Hematopoietic multipotent progenitor cell treated with erythropoietin and hydrocortisone succinate and interleukin-3 and kit ligand, for 4 days (in vitro differentiated cells): ENCODE data around the gene DAO.
"Not testable (repeated sequence)": the region's sequence is repeated elsewhere in the genome, so short reads cannot be mapped to it uniquely, and the experiment has no call there.

Experiments used
- DNase-seq: peaks from one replicate; pipeline ENCODE4 v3.0.0-alpha.2; 2015

DAO gene

GRCh38 chr12:108879615-108880254, at the start of gene DAO:
Gene DAO (plus strand): TSS chr12:108880092. CDS start chr12:108885007, 4,915 bp downstream.
- DNase-seq: no peak

DNA sequence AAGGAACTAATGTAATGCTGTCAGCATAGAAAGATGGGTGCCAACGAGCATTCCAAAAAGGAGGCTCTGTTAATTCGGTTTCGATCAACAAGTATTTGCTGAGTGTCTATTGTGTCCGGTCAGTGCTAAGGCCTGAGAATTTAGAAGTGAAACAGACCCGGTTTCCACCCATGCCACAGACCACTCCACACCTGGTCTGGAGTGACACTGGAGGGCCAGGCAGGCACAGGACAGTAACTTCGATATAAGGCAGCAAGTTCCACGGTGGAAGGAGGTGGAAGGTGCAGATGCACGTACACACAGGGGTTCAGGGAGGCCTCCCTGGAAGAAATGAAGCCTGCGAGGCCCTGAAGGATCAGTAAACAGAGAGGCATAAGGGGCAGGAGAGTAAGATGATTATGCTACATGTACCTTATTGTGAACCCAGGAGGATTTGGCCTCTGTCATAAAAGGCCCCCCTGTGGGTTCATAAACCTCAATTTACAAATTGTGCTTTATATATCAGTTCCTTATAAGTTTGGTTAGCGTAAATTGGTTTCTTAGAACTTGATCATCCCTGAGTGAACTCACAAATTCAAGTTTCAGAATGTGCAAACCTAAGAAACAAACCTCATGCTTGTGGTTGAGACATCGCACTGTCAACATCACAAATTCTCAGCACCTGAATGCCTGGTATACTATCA, 48.4 kb upstream of the DAO start:
- no peak for DNase-seq

DNA sequence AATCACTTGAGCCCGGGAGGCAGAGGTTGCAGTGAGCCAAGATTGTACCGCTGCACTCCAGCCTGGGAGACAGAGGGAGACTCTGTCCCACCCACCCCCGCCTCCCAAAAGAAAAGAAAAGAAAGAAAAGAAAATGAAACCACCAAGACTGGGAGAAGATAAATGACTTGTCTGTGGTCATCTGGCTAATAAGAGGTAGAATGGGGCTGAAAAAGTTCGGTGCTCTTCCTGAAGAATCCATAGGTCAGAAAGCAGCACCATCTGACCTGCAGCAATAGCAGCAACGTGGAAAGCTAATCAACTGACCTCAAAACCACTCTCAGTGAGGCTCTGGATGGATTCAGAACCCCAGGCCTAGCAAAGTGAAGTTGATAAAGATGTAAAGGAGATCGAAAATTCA, 47.7 kb upstream of the DAO start:
- no peak for DNase-seq

- no peak for DNase-seq
Observed at GRCh38 chr12:108832730-108833354, 47.0 kb upstream of the DAO start.

DNA sequence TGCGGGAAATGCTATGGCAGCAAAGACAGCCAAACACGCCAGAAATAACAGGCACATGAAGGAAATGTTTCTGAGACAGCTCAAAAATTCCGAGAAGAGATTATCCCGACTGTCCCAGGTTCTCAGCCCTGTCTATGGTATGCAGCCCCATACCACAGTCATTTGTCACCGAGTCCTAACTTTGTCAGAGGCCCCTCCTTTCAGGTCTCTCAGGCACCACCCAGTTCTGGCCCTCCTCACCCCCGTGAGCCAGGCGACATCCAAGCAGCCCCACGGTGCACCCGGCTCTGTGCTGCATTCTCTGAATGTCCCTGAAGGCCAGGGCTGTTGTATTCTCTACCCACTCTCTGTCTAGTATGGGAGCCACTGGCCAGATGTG, 46.5 kb upstream of the DAO start:
- no peak for DNase-seq

DNA sequence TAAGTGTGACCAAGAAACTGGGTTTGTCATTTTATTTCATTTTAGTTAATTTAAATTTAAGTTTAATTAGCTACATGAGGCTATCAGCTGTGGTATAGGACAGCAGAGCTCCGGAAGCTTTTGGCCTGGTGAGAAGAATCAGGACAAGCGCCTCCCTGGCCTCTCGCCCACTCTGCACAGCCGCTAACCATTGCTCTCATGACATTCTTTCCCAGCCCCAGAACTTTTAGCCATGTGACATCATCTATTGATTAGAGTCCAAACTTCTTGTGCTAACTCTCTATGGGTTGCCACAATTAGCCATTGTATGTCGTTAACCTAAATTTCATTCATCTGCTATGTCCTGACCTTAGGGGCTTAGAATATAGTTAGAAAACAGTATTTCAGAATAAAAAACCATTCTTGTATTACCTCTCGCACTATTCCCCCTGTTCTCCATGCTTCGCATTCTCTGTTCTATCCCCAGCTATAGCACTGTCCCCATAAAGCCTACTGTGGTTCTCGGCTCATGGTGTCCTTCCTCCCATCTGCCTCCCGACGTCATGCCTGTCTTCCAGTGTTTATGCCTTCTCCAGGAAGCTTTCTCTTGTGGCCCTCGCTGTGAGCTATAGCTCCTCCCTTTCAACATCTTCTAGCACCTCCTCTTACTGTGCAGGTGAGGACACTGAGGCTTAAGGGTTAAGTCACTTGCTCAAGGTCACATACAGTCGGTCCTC, 46.0 kb upstream of the DAO start:
- DNase-seq: no peak

DNA sequence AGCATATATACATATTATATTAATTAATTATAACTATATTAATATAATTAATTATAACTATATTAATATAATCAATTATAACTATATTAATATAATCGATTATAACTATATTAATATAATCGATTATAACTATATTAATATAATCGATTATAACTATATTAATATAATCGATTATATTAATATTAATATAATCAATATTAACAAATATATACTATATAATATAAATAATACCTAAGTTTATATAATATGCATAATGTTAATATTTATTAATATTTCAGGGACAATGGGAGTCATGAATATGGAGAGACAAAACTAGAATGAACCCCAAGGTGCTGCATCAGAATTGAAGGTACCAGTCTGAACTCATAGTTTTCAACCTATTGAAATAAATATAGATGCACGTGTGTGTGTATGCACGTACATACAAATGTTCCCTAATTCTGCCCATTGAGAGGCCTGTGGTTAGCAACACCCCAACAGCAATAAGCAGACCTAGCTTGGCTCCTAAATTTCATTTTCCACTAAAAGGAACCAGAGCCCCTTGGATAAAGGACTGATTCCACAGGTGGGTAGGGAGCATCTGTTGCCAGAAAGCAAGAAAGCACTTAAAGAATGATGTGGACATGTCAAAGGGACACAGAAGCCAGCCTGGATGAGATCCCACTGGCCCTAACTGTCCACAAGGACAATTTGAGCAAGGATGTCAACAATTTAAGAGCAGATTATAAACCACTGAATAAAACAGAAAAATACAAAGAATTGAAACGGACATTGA, 43.8 kb upstream of the DAO start:
- no peak for DNase-seq

DNA sequence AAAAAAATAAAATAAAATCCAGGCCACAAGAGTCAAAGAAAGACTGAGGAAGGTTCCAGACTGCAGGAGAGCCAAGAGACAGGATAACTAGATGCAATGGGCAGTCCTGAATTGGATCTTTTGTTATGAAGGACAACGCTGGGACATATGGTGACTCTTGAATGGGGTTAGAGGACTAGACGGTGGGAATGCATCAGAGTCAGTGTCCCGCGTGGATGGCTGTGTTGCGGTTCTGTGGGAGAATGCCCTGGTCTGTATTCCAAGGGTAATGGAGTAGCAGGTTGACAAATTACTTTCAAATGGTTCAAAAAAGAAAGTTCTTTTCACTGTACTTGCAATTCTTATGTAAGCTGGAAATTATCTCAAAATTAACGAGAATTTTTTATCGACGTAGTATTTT, 42.7 kb upstream of the DAO start:
- no peak for DNase-seq

- DNase-seq: no peak
Observed at GRCh38 chr12:108837680-108838079, 42.2 kb upstream of the DAO start.

DNA sequence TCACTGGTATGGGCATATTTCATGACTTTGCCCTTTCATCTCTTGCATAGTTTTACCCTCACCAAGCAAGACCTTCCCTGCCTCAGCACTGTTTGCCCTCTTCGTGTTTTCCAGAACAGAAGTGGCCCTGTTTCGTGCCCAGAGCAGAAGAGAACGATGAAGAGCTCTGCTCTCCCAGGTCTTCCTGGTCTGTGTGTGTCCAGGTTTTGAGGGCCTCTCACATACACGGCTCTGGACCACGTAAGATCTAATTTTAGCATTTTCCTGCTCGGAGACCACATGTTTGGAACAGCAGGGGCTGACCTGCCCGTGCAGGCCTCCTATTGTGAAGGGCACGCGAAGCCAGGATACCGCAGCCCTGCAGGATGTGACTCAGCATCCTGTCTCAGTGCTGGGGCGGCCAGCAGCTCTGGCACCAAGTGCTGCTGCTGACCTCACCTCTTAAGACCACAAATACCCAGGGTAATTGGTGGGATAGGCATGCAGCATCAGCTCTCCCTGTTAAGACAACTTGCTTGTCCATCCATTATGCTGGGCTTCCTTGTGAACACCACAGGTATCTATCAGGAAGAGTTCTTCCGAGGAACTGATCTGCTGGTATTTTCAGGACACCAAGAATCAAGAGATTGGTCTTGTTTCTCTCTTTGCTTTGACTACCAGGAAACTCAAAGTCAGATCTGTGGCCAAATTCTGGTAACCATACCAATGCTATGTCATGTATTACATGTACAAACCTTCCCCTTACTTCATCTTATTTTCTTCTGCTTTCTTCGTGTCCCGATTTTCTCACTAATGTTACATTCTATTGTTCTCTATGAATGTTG, 41.5 kb upstream of the DAO start:
- peak; percentile 97 for DNase-seq

- DNase-seq: no peak
Observed at GRCh38 chr12:108839018-108839889, 40.6 kb upstream of the DAO start.

- peak; percentile 43 for DNase-seq
Observed at GRCh38 chr12:108839890-108840230, 40.0 kb upstream of the DAO start.

- DNase-seq: no peak
Observed at GRCh38 chr12:108840605-108841332, 39.1 kb upstream of the DAO start.

GRCh38 chr12:108841825-108842224, 38.1 kb upstream of the DAO start:
- DNase-seq: not testable (repeated sequence)

DNA sequence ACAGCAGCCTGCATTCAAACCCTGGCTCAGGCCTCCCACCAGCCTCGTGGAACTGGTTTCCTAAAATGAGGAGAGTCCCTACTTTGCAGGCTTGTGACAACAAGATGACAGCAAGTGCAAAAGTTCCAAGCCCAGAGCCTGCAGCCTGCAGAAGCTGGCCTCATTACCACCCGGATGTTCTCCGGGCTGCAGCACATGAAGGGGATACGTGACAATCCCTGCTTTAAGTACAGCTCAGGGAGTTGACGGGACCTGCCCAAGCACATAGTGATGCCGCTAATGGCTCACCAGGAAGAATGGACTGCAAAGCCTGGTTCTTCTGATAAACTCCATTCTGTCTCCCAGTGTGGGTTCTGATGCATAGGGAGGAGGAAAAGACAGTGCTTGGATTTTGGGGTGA, 37.5 kb upstream of the DAO start:
- no peak for DNase-seq

DNA sequence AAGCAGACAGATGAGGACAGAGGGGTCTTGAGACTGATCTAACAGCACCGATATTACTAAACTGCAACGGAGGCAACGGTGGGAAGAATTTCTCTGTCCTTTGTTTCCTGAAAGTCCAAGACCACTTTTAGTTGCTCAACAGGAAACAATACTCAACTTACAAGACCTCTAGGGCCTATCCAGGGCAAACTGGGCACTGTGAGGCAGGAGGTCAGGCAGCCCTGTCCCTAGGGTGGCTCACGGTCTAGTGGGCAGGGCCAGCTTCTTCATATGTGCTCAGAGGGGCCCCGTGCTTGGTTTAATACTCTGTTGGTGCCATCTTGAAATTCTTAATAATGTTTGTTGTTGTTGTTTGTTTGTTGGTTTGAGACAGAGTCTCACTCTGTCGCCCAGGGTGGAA, 36.7 kb upstream of the DAO start:
- no peak for DNase-seq

GRCh38 chr12:108845696-108846095, 34.2 kb upstream of the DAO start:
- no peak for DNase-seq

DNA sequence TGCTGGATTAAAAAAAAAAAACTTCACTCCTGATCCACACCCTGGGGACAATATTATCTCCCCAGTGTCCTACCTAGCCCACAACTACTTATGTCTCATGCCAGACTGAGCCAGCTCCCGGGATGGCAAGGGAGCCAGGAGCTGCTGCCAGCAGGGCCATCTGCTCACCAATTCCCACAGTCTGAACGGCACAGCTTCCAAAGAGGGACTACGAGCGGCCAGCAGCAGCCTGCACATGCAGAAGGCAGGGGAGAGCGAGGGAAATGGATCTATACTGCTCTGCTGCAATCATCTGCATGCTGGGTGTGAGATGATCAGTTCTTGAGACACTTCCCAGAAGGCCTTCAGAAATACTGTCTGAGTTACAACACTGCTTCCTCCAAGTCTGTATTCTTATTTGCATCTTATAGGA, 33.6 kb upstream of the DAO start:
- DNase-seq: no peak

DNA sequence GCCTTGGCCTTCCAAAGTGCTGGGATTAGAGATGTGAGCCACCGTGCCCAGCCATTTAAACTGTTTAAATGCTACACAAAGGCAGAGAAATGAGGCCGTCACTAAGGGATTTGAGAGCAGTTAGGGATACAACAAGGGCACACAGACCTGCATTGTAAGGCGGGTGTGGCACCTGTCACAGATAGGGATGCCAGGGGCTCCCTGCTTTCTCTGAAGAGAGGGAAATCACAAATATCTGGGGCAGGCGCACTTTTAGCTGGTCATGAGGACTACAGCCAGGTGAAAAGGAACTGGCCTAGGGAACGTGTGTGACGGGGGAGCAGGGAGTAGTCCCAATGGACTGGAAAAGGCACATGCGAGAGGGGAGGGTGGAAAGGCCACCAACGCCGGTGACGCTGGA, 32.2 kb upstream of the DAO start:
- DNase-seq: no peak

DNA sequence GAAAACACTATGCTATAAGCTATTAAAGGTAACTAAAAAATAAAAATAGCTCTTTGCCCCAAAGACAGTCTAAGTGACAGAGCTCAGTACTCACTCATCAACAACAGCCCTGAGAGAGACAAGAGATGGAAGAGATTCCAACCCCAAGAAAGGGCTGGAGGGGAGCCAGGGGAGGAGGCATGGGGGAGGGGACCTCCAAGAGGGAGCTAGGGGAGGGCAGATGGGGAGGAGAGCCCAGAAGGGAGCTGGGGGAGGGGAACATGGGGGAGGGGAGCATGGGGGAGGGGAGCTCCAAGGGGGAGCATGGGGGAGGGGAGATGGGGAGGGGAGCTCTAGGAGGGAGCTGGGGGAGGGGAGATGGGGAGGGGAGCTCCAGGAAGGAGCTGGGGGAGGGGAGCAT, 30.2 kb upstream of the DAO start:
- peak; percentile 48 for DNase-seq
